ENCODE data around the gene PLA2G4C.

DNA sequence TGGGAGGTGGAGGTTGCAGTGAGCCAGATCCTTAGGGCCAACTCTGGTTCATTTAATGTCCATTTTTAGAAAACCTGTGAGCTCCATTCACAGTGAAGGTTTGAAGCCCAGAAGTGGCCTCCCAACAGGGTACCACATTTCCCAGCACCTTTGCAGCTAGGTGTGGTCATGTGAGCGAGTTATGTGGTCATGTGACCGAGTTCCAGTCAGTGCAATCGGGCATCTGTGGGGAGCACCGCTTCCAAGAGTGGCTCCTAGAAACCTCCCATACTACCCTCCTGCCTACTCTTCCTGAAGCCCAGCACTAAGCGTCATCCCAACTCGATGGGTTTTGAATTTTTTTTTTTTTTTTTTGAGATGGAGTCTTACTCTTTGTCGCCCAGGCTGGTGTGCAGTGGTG is 663 bp upstream of the PLA2G4C start:
- TF ChIP-seq, protein P1, sequence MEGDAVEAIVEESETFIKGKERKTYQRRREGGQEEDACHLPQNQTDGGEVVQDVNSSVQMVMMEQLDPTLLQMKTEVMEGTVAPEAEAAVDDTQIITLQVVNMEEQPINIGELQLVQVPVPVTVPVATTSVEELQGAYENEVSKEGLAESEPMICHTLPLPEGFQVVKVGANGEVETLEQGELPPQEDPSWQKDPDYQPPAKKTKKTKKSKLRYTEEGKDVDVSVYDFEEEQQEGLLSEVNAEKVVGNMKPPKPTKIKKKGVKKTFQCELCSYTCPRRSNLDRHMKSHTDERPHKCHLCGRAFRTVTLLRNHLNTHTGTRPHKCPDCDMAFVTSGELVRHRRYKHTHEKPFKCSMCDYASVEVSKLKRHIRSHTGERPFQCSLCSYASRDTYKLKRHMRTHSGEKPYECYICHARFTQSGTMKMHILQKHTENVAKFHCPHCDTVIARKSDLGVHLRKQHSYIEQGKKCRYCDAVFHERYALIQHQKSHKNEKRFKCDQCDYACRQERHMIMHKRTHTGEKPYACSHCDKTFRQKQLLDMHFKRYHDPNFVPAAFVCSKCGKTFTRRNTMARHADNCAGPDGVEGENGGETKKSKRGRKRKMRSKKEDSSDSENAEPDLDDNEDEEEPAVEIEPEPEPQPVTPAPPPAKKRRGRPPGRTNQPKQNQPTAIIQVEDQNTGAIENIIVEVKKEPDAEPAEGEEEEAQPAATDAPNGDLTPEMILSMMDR (conservative IDR thresholded peaks at IDR 0.05 in 1 of 2, IDR thresholded peaks at IDR 0.05 in 1 of 2; ENCODE audit: extremely low read depth in 1 of 2, insufficient read depth in 1 of 2, low read depth in 1 of 2, low read length in 2 of 2) = no peak
- no peak for TF ChIP-seq EZH2 (IDR thresholded peaks at IDR 0.05; ENCODE audit: borderline replicate concordance, low read length)

Data from mammary epithelial cell (primary cell).